ENCODE measurements around the gene FYB1.

The FYB1 gene

GRCh38 chr5:39203275-39203922 is 16.0 kb downstream of the FYB1 start:
- no peak for DNase-seq

GRCh38 chr5:39202597-39203274 is 16.6 kb downstream of the FYB1 start:
- DNase-seq, result no peak

GRCh38 chr5:39201781-39202596 is 17.4 kb downstream of the FYB1 start:
- no peak for DNase-seq

- no peak for DNase-seq
Measured at GRCh38 chr5:39201160-39201780, 18.1 kb downstream of the FYB1 start.

- DNase-seq, result peak in 1 of 2 experiments; percentile 41
Measured at GRCh38 chr5:39200081-39200480, 19.3 kb downstream of the FYB1 start.

- DNase-seq, result no peak
Measured at GRCh38 chr5:39199335-39199734, 20.0 kb downstream of the FYB1 start.

- no peak for DNase-seq
Measured at GRCh38 chr5:39198127-39198526, 21.2 kb downstream of the FYB1 start.

GRCh38 chr5:39197556-39197955 is 21.8 kb downstream of the FYB1 start:
- DNase-seq, result peak in 1 of 2 experiments; percentile 64

- DNase-seq, result no peak
Measured at GRCh38 chr5:39195198-39195826, 24.1 kb downstream of the FYB1 start.

GRCh38 chr5:39194466-39195136 is 24.8 kb downstream of the FYB1 start:
- DNase-seq, result no peak

GRCh38 chr5:39193553-39194465 is 25.6 kb downstream of the FYB1 start:
- no peak for DNase-seq

GRCh38 chr5:39192450-39193160 is 26.8 kb downstream of the FYB1 start:
- DNase-seq, result no peak

GRCh38 chr5:39191216-39191615 is 28.1 kb downstream of the FYB1 start:
- DNase-seq, result no peak

GRCh38 chr5:39190311-39191102 is 28.9 kb downstream of the FYB1 start:
- DNase-seq, result no peak

- no peak for DNase-seq
Measured at GRCh38 chr5:39189292-39189955, 29.9 kb downstream of the FYB1 start.

- DNase-seq, result no peak
Measured at GRCh38 chr5:39187831-39188731, 31.3 kb downstream of the FYB1 start.

- DNase-seq, result no peak
Measured at GRCh38 chr5:39186722-39187539, 32.4 kb downstream of the FYB1 start.
